Peyer's patch (tissue), 4 donors: ENCODE data around the gene CD74. TPM values are rescaled to one million over a fixed set of nuclear protein-coding genes. Genes with fewer than 3 reads are reported as not detected.

Source experiments
- DNase-seq, 3 donors: peaks; one replicate each; pipeline ENCODE4 v3.0.0-alpha.2; 2017 to 2019
- H3K27ac ChIP-seq, 4 donors: fragments of 200-600 bp; sonication (generic); one replicate each; pipeline ENCODE4 v1.5.1; 2016 to 2019
- H3K27me3 ChIP-seq, 2 donors: fragments of 200-600 bp; sonication (generic); one replicate each; pipeline ENCODE4 v1.5.1; 2019
- H3K36me3 ChIP-seq, 3 donors: fragments of 200-600 bp; sonication (generic); one replicate each; pipeline ENCODE4 v1.5.1; 2016 to 2019
- H3K4me1 ChIP-seq, 4 donors: fragments of 200-600 bp; sonication (generic); one replicate each; pipeline ENCODE4 v1.5.1; 2016 to 2019
- H3K4me3 ChIP-seq, 4 donors: fragments of 200-600 bp; sonication (generic); 1 replicate in 3 of 4; 2 replicates in 1 of 4; pipeline ENCODE4 v1.5.1; 2016 to 2019; ENCODE audit warnings: mild to moderate bottlenecking in 1 of 4
- H3K9me3 ChIP-seq, 4 donors: fragments of 200-600 bp; sonication (generic); one replicate each; pipeline ENCODE4 v1.5.1; 2016 to 2019; ENCODE audit warnings: mild to moderate bottlenecking in 1 of 4
- CTCF ChIP-seq, 6 experiments: fragments of 450-650 bp in 4 of 6; fragments of 200-600 bp in 2 of 6; sonication (generic) in 1 of 6; IDR thresholded peaks; one replicate each; pipeline ENCODE4 v1.5.1; 2017 to 2019; ENCODE audit warnings: antibody characterized with exemption in 6 of 6, mild to moderate bottlenecking in 3 of 6, moderate library complexity in 1 of 6
- POLR2A ChIP-seq, 2 donors: fragments of 450-650 bp; IDR thresholded peaks; one replicate each; pipeline ENCODE4 v1.5.1; 2017; ENCODE audit warnings: antibody characterized with exemption in 2 of 2, mild to moderate bottlenecking in 2 of 2, moderate library complexity in 2 of 2
- total RNA-seq, 4 donors: library from RNA; depleted of rRNA; stranded (reverse); fragments of >200 nt; gene quantifications; one replicate each; pipeline ENCODE4 v1.1.0, GENCODE V29; 2016

CD74 gene
- total RNA-seq, 4 donors from 2014 or later: 759 to 2,006 (median 1,183) TPM

- TF ChIP-seq POLR2A (IDR thresholded peaks at IDR 0.05): no peak
- no peak for TF ChIP-seq CTCF (IDR thresholded peaks at IDR 0.05)
- Histone ChIP-seq H3K27ac (no peak overlapping the region), H3K36me3 (peaks cover 0 to under 1% (median 0%) of the 10 kb centered on the region in 3 donors), H3K9me3 (no peaks in the 10 kb centered on the region), H3K4me1 (peaks cover 7 to 26% (median 9%) of the 10 kb centered on the region in 4 donors), H3K4me3 (no peak overlapping the region), H3K27me3 (no peaks in the 10 kb centered on the region)
- no peak for DNase-seq
These were observed 56.9 kb downstream of the CD74 start for GRCh38 chr5:150355791-150356190.

DNA sequence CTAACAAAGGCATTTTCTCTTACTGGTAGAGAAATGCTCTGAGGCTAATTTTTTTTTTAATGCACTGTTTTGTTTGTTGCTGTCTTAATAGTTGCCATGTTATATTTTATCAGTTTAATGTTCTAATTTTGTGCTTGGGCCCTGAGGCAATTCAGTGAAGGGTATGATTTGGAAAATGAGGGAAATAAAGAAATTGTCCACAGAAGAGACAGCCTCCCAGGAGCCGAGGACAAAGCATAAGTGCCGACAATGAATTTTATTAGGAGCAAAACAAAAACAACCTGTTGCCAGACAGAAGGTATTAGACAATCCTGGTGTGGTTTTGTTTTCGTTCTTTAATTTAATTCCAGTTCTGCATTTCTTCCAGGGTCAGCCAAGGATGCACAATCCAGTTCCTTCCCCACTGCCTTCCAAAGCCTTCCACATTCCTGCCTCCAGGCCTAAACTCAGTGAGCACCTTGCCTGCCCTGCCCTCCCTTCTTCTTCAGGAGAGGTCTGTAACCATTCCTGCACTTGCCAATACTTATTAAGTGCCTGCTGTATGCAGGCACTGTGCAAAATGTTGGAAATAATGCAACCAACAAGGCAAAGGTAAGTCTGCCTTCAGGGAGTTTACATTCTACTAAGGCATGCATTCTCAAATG, 59.6 kb downstream of the CD74 start:
- TF ChIP-seq POLR2A (IDR thresholded peaks at IDR 0.05) (no peak), CTCF (IDR thresholded peaks at IDR 0.05) (no peak)
- Histone ChIP-seq H3K27me3 (no peaks in the 10 kb centered on the region), H3K4me1 (peaks cover 0 to 17% (median 4%) of the 10 kb centered on the region in 4 donors), H3K4me3 (no peak overlapping the region), H3K27ac (no peak overlapping the region), H3K36me3 (no peaks in the 10 kb centered on the region), H3K9me3 (no peaks in the 10 kb centered on the region)
- no peak for DNase-seq

- Histone ChIP-seq H3K27me3 (no peaks in the 10 kb centered on the region), H3K9me3 (no peaks in the 10 kb centered on the region), H3K27ac (no peak overlapping the region), H3K4me1 (peaks cover 0 to 15% (median 4%) of the 10 kb centered on the region in 4 donors), H3K36me3 (no peaks in the 10 kb centered on the region), H3K4me3 (no peak overlapping the region)
- DNase-seq: no peak
- TF ChIP-seq POLR2A (IDR thresholded peaks at IDR 0.05) (no peak), CTCF (IDR thresholded peaks at IDR 0.05) (no peak)
These were observed 60.3 kb downstream of the CD74 start for GRCh38 chr5:150352244-150353031.

Other genes with a start within 250 kb of the CD74 start
- gene CDX1, start 246.1 kb downstream of the CD74 start, total RNA-seq: 100 to 1,000 TPM; 177 to 429 (median 370) TPM
- gene SLC6A7, start 222.8 kb downstream of the CD74 start, total RNA-seq: 10 to 100 TPM; 12.3 to 41.6 (median 19.9) TPM
- 1 to 10 TPM in 1 of 4 donors, not detected in 3; 1.2 TPM for gene CAMK2A, start 123.1 kb downstream of the CD74 start, total RNA-seq
- not detected for gene ARSI, start 110.0 kb downstream of the CD74 start, total RNA-seq
- gene TCOF1, start 55.2 kb downstream of the CD74 start, total RNA-seq: 10 to 100 TPM; 19.4 to 85.0 (median 28.2) TPM
- gene RPS14, start 36.8 kb upstream of the CD74 start, total RNA-seq: 1,000 to 10,000 TPM in 3 of 4 donors, 100 to 1,000 TPM in 1; 975 to 1,961 (median 1,274) TPM
- 100 to 1,000 TPM in 2 of 4 donors, 10 to 100 TPM in 2; 80.9 to 168 (median 118) TPM for gene NDST1, start 95.2 kb upstream of the CD74 start, total RNA-seq
- 10 to 100 TPM; 28.1 to 93.3 (median 75.8) TPM for gene SYNPO, start 227.8 kb upstream of the CD74 start, total RNA-seq
- under 1 TPM in 1 of 4 donors, not detected in 3; 0.54 TPM for gene MYOZ3, start 248.3 kb upstream of the CD74 start, total RNA-seq